A549 (cell line): Measurements from ENCODE around the gene LENG1. TPM values are rescaled to one million over a fixed set of nuclear protein-coding genes. Genes with fewer than 3 reads are reported as not detected.
A peak's percentile ranks its signal among the peaks of the same experiment; 100 is the strongest.

ENCODE experiments used
- ATAC-seq, 2 experiments: fragments of 200-7000 bp in 1 of 2; fragments of >200 bp in 1 of 2; cut with Nextera tagmentation in 1 of 2; cut with Tn5 transposase in 1 of 2; 3 replicates each; pipeline versions ENCODE4 v1.8.0 to v1.9.1; 2018 to 2020; ENCODE audit warnings: mild to moderate bottlenecking in 1 of 2, moderate library complexity in 1 of 2
- CTCF ChIA-PET: fragments of 300-600 bp; sonication (Branson Sonifier 250); formaldehyde crosslinking; extraction: SDS; loops from one replicate; lab custom pipeline; 2021; ENCODE audit warnings: antibody characterized with exemption, inconsistent platforms; lab: Yijun Ruan, JAX
- POLR2A ChIA-PET: fragments of 350-600 bp; formaldehyde crosslinking; extraction: SDS; loops from one replicate; lab custom pipeline; 2021; ENCODE audit warnings: antibody characterized with exemption, inconsistent platforms; lab: Yijun Ruan, JAX
- DNase-seq, 2 experiments: peaks; one replicate each; pipeline versions ENCODE4 v3.0.0 to v3.0.0-alpha.2; 2011 to 2016; ENCODE audit warnings: low read depth in 1 of 2, low spot score in 1 of 2
- FAIRE-seq: peaks from 2 replicates; lab custom pipeline; 2011; peaks lifted over from hg19 to GRCh38; lab: Jason Lieb, UNC
- H3K27ac ChIP-seq, 2 experiments: fragments of >200 bp; sonication (Bioruptor Twin); formaldehyde crosslinking; 3 replicates each; pipeline ENCODE4 v1.5.1; 2016 to 2017
- H3K4me1 ChIP-seq: fragments of >200 bp; sonication (Bioruptor Twin); formaldehyde crosslinking; 3 replicates; pipeline ENCODE4 v1.6.1; 2016
- H3K4me2 ChIP-seq: fragments of >200 bp; sonication (Bioruptor Twin); formaldehyde crosslinking; 3 replicates; pipeline ENCODE4 v1.6.1; 2016
- H3K4me3 ChIP-seq: fragments of >200 bp; sonication (Bioruptor Twin); formaldehyde crosslinking; 3 replicates; pipeline ENCODE4 v1.5.1; 2016
- H3K9me3 ChIP-seq: fragments of >200 bp; sonication (Bioruptor Twin); formaldehyde crosslinking; 3 replicates; pipeline ENCODE4 v1.6.1; 2016
- BCL3 ChIP-seq: fragments of >200 bp; sonication (Bioruptor Twin); formaldehyde crosslinking; IDR thresholded peaks from 3 replicates; pipeline ENCODE4 v1.6.1; 2016
- CBX8 ChIP-seq: fragments of 200-600 bp; sonication (generic); IDR thresholded peaks from 2 replicates; pipeline ENCODE4 v1.6.1; 2016
- CHD4 ChIP-seq: fragments of 200-600 bp; sonication (generic); IDR thresholded peaks from 2 replicates; pipeline ENCODE4 v1.6.1; 2016; ENCODE audit warnings: antibody characterized with exemption, mild to moderate bottlenecking, borderline replicate concordance
- EHF ChIP-seq: fragments of 250-450 bp; sonication (Bioruptor Pico); IDR thresholded peaks from 2 replicates; pipeline ENCODE4 v1.5.0; 2020; ENCODE audit warnings: mild to moderate bottlenecking
- EHMT2 ChIP-seq: fragments of 200-600 bp; sonication (generic); IDR thresholded peaks from 2 replicates; pipeline ENCODE4 v1.6.1; 2016; ENCODE audit warnings: antibody characterized with exemption, low read depth, mild to moderate bottlenecking, moderate library complexity
- EP300 ChIP-seq, 2 experiments: fragments of >200 bp; sonication (Bioruptor Twin); formaldehyde crosslinking; IDR thresholded peaks; 2 replicates in 1 of 2; 3 replicates in 1 of 2; pipeline ENCODE4 v1.6.1; 2016 to 2017
- FOSL2 ChIP-seq, 2 experiments: fragments of 450-650 bp in 1 of 2; fragments of >200 bp in 1 of 2; sonication (Bioruptor Twin) in 1 of 2; formaldehyde crosslinking; IDR thresholded peaks; 2 replicates each; pipeline versions ENCODE4 v1.5.0 to v1.6.1; 2016 to 2020; ENCODE audit warnings: mild to moderate bottlenecking in 1 of 2, moderate library complexity in 1 of 2
- GATA3 ChIP-seq: IDR thresholded peaks from 2 replicates; pipeline ENCODE4 v1.6.1; 2012; ENCODE audit warnings: borderline replicate concordance
- HOXA7 ChIP-seq: fragments of 250-450 bp; sonication (Bioruptor Pico); IDR thresholded peaks from 2 replicates; pipeline ENCODE4 v1.5.0; 2020; ENCODE audit warnings: mild to moderate bottlenecking, moderate library complexity
- HOXB5 ChIP-seq: fragments of 250-450 bp; sonication (Bioruptor Pico); IDR thresholded peaks from 2 replicates; pipeline ENCODE4 v1.5.0; 2020; ENCODE audit warnings: mild to moderate bottlenecking, moderate library complexity
- JUN ChIP-seq, 2 experiments: fragments of >200 bp; sonication (Bioruptor Twin); formaldehyde crosslinking; IDR thresholded peaks; 2 replicates in 1 of 2; 3 replicates in 1 of 2; pipeline ENCODE4 v1.6.1; 2016 to 2017
- MAFK ChIP-seq: fragments of 450-650 bp; IDR thresholded peaks from 2 replicates; pipeline ENCODE4 v1.6.1; 2014; ENCODE audit not compliant: partially characterized antibody
- MAX ChIP-seq: IDR thresholded peaks from 2 replicates; pipeline ENCODE4 v1.6.1; 2012
- MYC ChIP-seq: IDR thresholded peaks from 2 replicates; pipeline ENCODE4 v1.6.1; 2012; ENCODE audit warnings: mild to moderate bottlenecking, inconsistent platforms, low read length, improper control_type of control experiment, borderline replicate concordance
- NPAS2 ChIP-seq: fragments of 250-450 bp; sonication (Bioruptor Pico); IDR thresholded peaks from 2 replicates; pipeline ENCODE4 v1.8.0; 2022; ENCODE audit warnings: mild to moderate bottlenecking, moderate library complexity, borderline replicate concordance
- POLR2A ChIP-seq: IDR thresholded peaks from 2 replicates; pipeline ENCODE4 v1.6.1; 2012; ENCODE audit warnings: mild to moderate bottlenecking, low read length
- POLR2AphosphoS2 ChIP-seq: conservative IDR thresholded peaks from 2 replicates; pipeline ENCODE4 v1.6.1; 2012; ENCODE audit warnings: low read length, improper control_type of control experiment, inconsistent platforms
- RCOR1 ChIP-seq: fragments of 150-350 bp; IDR thresholded peaks from 2 replicates; pipeline ENCODE4 v1.6.1; 2014; ENCODE audit warnings: antibody characterized with exemption, low read length, low read depth
- TFCP2L1 ChIP-seq: fragments of 250-450 bp; sonication (Bioruptor Pico); IDR thresholded peaks from 2 replicates; pipeline ENCODE4 v1.5.0; 2021; ENCODE audit warnings: mild to moderate bottlenecking
- ZC3H11A ChIP-seq: fragments of 450-650 bp; IDR thresholded peaks from 2 replicates; pipeline ENCODE4 v1.6.1; 2014; ENCODE audit warnings: antibody characterized with exemption, mild to moderate bottlenecking
- ZSCAN20 ChIP-seq: fragments of 250-450 bp; sonication (Bioruptor Pico); IDR thresholded peaks from 2 replicates; pipeline ENCODE4 v1.8.0; 2022; ENCODE audit warnings: mild to moderate bottlenecking, moderate library complexity
- WGBS: methylation state at CpG from one replicate; pipeline ENCODE4 v1.1.6; 2017; ENCODE audit errors: missing lambda C conversion rate; 5-methylcytosine and 5-hydroxymethylcytosine counted together
- polyA plus RNA-seq, 4 experiments: library from polyadenylated mRNA; depleted of rRNA in 3 of 4; stranded (reverse); fragments of >200 nt; fragmentation: RNase III in 1 of 4; extraction: RNeasy Plus Mini Kit Qiagen cat#74134 plus additional on column Dnase treatment in 1 of 4; gene quantifications; 2 replicates in 3 of 4; 3 replicates in 1 of 4; pipeline ENCODE4 v1.2.3, GENCODE V29; 2011 to 2017
- TF ChIP-seq, protein P1 (sequence below): fragments of 450-650 bp; IDR thresholded peaks from 2 replicates; pipeline ENCODE4 v1.6.1; 2014; ENCODE audit warnings: antibody characterized with exemption

The LENG1 gene
- polyA plus RNA-seq, 2 of the 4 experiments (the other 2 are of a cell fraction) = 13.3 to 13.8 TPM

DNA sequence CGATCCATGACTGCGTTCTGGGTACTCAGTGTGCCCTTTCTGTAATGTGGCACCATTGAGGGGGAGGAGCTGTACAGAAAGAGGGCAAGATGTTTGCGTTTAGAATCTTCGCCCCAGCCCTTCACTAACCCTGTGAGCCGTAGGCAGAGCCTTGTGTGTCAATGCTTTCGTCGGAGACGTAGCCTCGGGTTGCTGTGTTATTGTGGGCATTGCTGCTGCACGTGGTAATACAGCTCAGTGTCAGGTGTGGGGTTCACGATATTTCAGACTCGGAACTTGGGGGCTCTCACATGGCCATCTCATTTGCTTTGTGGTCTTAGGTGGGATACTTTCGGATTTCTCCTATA, 47.3 kb upstream of the LENG1 start:
- POLR2A ChIA-PET = interaction anchor here (5.0 kb wide), 1 partner anchor 16 kb away, joined by 55 read pairs; the partner anchor contains the start of genes MBOAT7 and TSEN34
- 0 out of 2 replicates have a peak, but pooled peaks have one; percentile 26 for TF ChIP-seq MAX
- no peak for TF ChIP-seq CHD4
- peak overlapping the region; percentile 93; the same call in 2 of the 3 replicates for H3K4me2 ChIP-seq
- WGBS = 78% methylated on average over 13 of the region's 13 CpGs
- no peak overlapping the region for H3K27ac ChIP-seq
- no peaks in the 10 kb centered on the region for H3K9me3 ChIP-seq
- no peak for FAIRE-seq
- CTCF ChIA-PET = interaction anchor here (0.9 to 2.6 kb wide), 3 partner anchors 11 to 38 kb away, joined by 4 to 9 read pairs (median 8); no protein-coding TSS in a partner anchor
- H3K4me1 ChIP-seq = peaks cover 95% of the 10 kb centered on the region
- DNase-seq = no peak
- ATAC-seq = no peak
- H3K4me3 ChIP-seq = no peak overlapping the region

- Histone ChIP-seq H3K4me3 (no peak overlapping the region), H3K27ac (no peak overlapping the region), H3K9me3 (no peaks in the 10 kb centered on the region), H3K4me1 (peaks cover 93% of the 10 kb centered on the region), H3K4me2 (peak overlapping the region; percentile 93)
- DNase-seq = no peak
- ChIA-PET POLR2A (interaction anchor here (5.0 kb wide), 1 partner anchor 16 kb away, joined by 55 read pairs; the partner anchor contains the start of genes MBOAT7 and TSEN34), CTCF (interaction anchor here (0.9 to 2.6 kb wide), 3 partner anchors 11 to 38 kb away, joined by 4 to 9 read pairs (median 8); no protein-coding TSS in a partner anchor)
- ATAC-seq = no peak
- 91% methylated on average over 27 of the region's 27 CpGs for WGBS
- FAIRE-seq = no peak
- no peak for TF ChIP-seq CBX8
- peak in 1 of 2 experiments; percentile 28; a peak in 2 of 5 replicates for TF ChIP-seq JUN (IDR thresholded peaks at IDR 0.05)
Measured at GRCh38 chr19:54206030-54206830, 46.7 kb upstream of the LENG1 start.

DNA sequence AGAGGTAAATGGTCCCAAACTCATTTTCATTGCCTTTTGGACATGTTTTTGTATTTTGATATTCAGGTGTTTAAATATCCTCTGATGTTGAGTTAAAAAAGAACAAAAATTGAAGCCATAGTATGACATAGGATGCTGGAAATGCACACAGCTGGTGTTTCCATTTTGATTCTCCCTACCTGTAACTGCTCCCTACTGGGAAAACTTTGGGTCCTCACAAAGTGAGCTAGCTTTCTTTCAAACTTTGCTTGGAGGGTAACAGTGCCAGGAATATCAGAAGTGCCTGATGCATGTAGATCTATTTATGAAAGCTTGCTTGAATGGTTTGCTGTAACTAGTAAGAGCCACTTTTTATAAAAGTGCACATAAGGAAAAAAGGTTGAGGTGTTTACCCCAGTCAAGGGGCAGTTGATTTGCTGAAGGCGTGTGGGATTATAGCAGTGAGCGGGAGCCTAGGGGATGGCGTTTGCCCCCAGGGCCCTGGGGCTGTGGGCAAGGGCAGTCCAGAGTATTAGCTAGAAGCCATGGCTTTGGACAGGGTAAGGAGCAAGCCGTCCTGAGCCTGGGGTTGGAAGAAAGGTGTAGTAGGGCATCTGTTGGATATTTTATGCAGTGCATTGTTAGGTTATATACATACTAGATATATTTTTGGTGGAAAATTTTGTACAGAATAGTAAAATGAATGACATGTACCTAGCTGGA, 45.4 kb upstream of the LENG1 start:
- Histone ChIP-seq H3K4me2 (peak overlapping the region; percentile 93), H3K9me3 (no peaks in the 10 kb centered on the region), H3K27ac (no peak overlapping the region), H3K4me1 (peaks cover 81% of the 10 kb centered on the region), H3K4me3 (no peak overlapping the region)
- DNase-seq = no peak
- CTCF ChIA-PET = interaction anchor here (0.6 to 2.6 kb wide), 4 partner anchors 12 to 36 kb away, joined by 3 to 9 read pairs (median 3); partner anchors contain the start of gene MBOAT7
- 85% methylated on average over 4 of the region's 4 CpGs for WGBS
- TF ChIP-seq HOXB5 (CRISPR knock-in tag) (no peak), ZSCAN20 (CRISPR knock-in tag) (no peak), EHMT2 (no peak), BCL3 (no peak), POLR2AphosphoS2 (peak; percentile 66; the same call in 1 of the 2 replicates), MYC (no peak), FOSL2 (IDR thresholded peaks at IDR 0.05) (no peak), FOSL2 (CRISPR knock-in tag; IDR thresholded peaks at IDR 0.05) (no peak), ZC3H11A (no peak), EHF (no peak), HOXA7 (CRISPR knock-in tag) (peak; percentile 45; the same call in 1 of the 2 replicates), MAX (no peak), NPAS2 (CRISPR knock-in tag) (no peak), MAFK (no peak), POLR2A (no peak), TFCP2L1 (0 out of 2 replicates have a peak, but pooled peaks have one; percentile 31), GATA3 (no peak), JUN (IDR thresholded peaks at IDR 0.05) (peak in 1 of 2 experiments; percentile 21; a peak in 1 of 5 replicates), EP300 (IDR thresholded peaks at IDR 0.05) (no peak), RCOR1 (no peak)
- TF ChIP-seq, protein P1, sequence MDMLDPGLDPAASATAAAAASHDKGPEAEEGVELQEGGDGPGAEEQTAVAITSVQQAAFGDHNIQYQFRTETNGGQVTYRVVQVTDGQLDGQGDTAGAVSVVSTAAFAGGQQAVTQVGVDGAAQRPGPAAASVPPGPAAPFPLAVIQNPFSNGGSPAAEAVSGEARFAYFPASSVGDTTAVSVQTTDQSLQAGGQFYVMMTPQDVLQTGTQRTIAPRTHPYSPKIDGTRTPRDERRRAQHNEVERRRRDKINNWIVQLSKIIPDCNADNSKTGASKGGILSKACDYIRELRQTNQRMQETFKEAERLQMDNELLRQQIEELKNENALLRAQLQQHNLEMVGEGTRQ = no peak
- POLR2A ChIA-PET = interaction anchor here (0.6 to 5.0 kb wide), 2 partner anchors 14 to 135 kb away, joined by 4 to 55 read pairs; partner anchors contain the start of genes MBOAT7 and TSEN34
- FAIRE-seq = no peak
- no peak for ATAC-seq
